GM23248 (cell line): Measurements from ENCODE around the gene NHERF2. TPM values are rescaled to one million over a fixed set of nuclear protein-coding genes. Genes with fewer than 3 reads are reported as not detected.

Source experiments
- DNase-seq: peaks from one replicate; pipeline ENCODE4 v3.0.0-alpha.2; 2015
- H2AFZ ChIP-seq: fragments of 200-600 bp; sonication (generic); 2 replicates; pipeline ENCODE4 v1.6.1; 2016; ENCODE audit warnings: antibody characterized with exemption
- H3F3A ChIP-seq: fragments of 200-600 bp; sonication (generic); 2 replicates; pipeline ENCODE4 v1.6.1; 2016; ENCODE audit warnings: mild to moderate bottlenecking, antibody characterized with exemption, mixed run types; ENCODE audit not compliant: insufficient read depth
- H3K27ac ChIP-seq: fragments of 200-600 bp; sonication (generic); 2 replicates; pipeline ENCODE4 v1.5.1; 2016; ENCODE audit warnings: mild to moderate bottlenecking
- H3K27me3 ChIP-seq: fragments of 200-600 bp; sonication (generic); replicated peaks from 2 replicates; pipeline ENCODE4 v1.6.1; 2016; ENCODE audit warnings: mild to moderate bottlenecking; ENCODE audit not compliant: insufficient read depth
- H3K36me3 ChIP-seq: fragments of 200-600 bp; sonication (generic); 2 replicates; pipeline ENCODE4 v1.6.1; 2016; ENCODE audit warnings: low read depth, mild to moderate bottlenecking
- H3K4me1 ChIP-seq: fragments of 200-600 bp; sonication (generic); 2 replicates; pipeline ENCODE4 v1.6.1; 2016; ENCODE audit warnings: mild to moderate bottlenecking; ENCODE audit not compliant: insufficient read depth
- H3K4me2 ChIP-seq: fragments of 200-600 bp; sonication (generic); one replicate; pipeline ENCODE4 v1.6.1; 2016; ENCODE audit warnings: mild to moderate bottlenecking; ENCODE audit not compliant: unreplicated experiment
- H3K4me3 ChIP-seq: fragments of 200-600 bp; sonication (generic); 2 replicates; pipeline ENCODE4 v1.5.1; 2016; ENCODE audit warnings: mild to moderate bottlenecking
- H3K79me2 ChIP-seq: fragments of 200-600 bp; sonication (generic); 2 replicates; pipeline ENCODE4 v1.6.1; 2016; ENCODE audit warnings: mild to moderate bottlenecking; ENCODE audit not compliant: insufficient read depth
- H3K9ac ChIP-seq: fragments of 200-600 bp; sonication (generic); 2 replicates; pipeline ENCODE4 v1.6.1; 2016; ENCODE audit warnings: mild to moderate bottlenecking
- H3K9me2 ChIP-seq: fragments of 200-600 bp; sonication (generic); 2 replicates; pipeline ENCODE4 v1.6.1; 2016; ENCODE audit warnings: mixed run types, mild to moderate bottlenecking, moderate library complexity; ENCODE audit not compliant: insufficient read depth
- H3K9me3 ChIP-seq: fragments of 200-600 bp; sonication (generic); one replicate; pipeline ENCODE4 v1.6.1; 2017; ENCODE audit warnings: low read depth
- H4K20me1 ChIP-seq: fragments of 200-600 bp; sonication (generic); 2 replicates; pipeline ENCODE4 v1.6.0; 2016; ENCODE audit not compliant: insufficient read depth
- EZH2 ChIP-seq: fragments of 200-600 bp; sonication (generic); IDR thresholded peaks from 2 replicates; pipeline ENCODE4 v1.6.1; 2018; ENCODE audit warnings: antibody characterized with exemption, mild to moderate bottlenecking; ENCODE audit not compliant: insufficient read depth, poor library complexity, severe bottlenecking
- EZH2phosphoT487 ChIP-seq: fragments of 200-600 bp; sonication (generic); IDR thresholded peaks from 2 replicates; pipeline ENCODE4 v1.6.1; 2018; ENCODE audit warnings: antibody characterized with exemption, moderate library complexity, mild to moderate bottlenecking, low read depth; ENCODE audit not compliant: insufficient read depth
- WGBS, 2 experiments: methylation state at CpG; one replicate each; pipeline ENCODE4 v1.1.6; 2015 to 2017; ENCODE audit warnings: low lambda C conversion rate in 2 of 2, low coverage in 1 of 2; ENCODE audit errors: missing lambda C conversion rate in 2 of 2; 5-methylcytosine and 5-hydroxymethylcytosine counted together
- in situ Hi-C: fragments of 300-500 bp; cut with MboI; formaldehyde crosslinking; loops from 2 replicates; pipeline ENCODE4 v1.15.0; 2020
- polyA plus RNA-seq: library from polyadenylated mRNA; unstranded; fragments of >200 nt; fragmentation: Nextera tagmentation; extraction: Ambion mirVana; gene quantifications from 2 replicates; pipeline ENCODE4 v1.2.1, GENCODE V29; 2016
- small RNA-seq: library from RNA; depleted of rRNA; stranded (forward); fragments of <200 nt; gene quantifications from one replicate; pipeline ENCODE3, GENCODE V24; 2014; ENCODE audit warnings: low read depth, low replicate concordance
- total RNA-seq: library from RNA; depleted of rRNA; stranded (reverse); fragments of >200 nt; shearing (Covaris generic); gene quantifications from 2 replicates; pipeline ENCODE4 v1.2.3, GENCODE V29; 2014; rRNA removed

NHERF2 gene
- total and polyA plus RNA-seq, 2 experiments from 2014 or later = 27.3 to 29.0 TPM

DNA sequence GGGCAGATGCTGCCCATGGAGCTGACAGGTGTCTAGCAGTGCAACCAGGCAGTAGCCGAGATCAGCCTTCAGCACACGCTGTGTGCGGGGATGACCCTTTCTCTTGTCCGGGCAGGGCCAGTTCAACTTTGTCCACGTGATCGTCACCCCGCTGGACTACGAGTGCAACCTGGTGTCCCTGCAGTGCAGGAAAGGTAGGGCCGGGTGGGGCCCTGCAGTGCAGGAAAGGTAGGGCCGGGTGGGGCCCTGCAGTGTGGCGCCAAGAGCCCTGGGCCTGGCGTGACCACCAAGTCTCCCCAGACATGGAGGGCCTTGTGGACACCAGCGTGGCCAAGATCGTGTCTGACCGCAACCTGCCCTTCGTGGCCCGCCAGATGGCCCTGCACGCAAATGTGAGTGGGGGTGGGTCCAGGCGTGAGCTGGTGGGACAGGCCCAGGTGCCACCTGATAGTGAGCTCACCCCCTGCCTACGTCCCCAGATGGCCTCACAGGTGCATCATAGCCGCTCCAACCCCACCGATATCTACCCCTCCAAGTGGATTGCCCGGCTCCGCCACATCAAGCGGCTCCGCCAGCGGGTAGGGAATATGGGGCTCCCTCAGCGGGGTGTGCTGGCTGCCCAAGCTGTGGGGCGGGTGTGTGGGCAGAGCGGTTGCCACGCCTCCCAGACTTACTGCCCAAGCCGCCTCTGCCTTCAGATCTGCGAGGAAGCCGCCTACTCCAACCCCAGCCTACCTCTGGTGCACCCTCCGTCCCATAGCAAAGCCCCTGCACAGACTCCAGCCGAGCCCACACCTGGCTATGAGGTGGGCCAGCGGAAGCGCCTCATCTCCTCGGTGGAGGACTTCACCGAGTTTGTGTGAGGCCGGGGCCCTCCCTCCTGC, 61.3 kb downstream of the NHERF2 start:
- Histone ChIP-seq H3F3A (0 out of 2 replicates have a peak, but pooled peaks cover 10% of the 10 kb centered on the region), H3K36me3 (peaks cover 24% of the 10 kb centered on the region; the same call in 1 of the 2 replicates), H3K4me2 (no peak overlapping the region), H3K27ac (no peak overlapping the region), H3K79me2 (no peaks in the 10 kb centered on the region), H3K4me3 (no peak overlapping the region), H3K9me3 (no peaks in the 10 kb centered on the region), H4K20me1 (no peaks in the 10 kb centered on the region), H2AFZ (no peak overlapping the region), H3K27me3 (no peaks in the 10 kb centered on the region), H3K4me1 (no peaks in the 10 kb centered on the region), H3K9ac (no peak overlapping the region), H3K9me2 (no peaks in the 10 kb centered on the region)
- no peak for DNase-seq
- WGBS, 2 experiments = 90% methylated on average over 36 to 41 of the region's 41 CpGs
- TF ChIP-seq EZH2 (no peak), EZH2phosphoT487 (no peak)
- in situ Hi-C loops = no loop called here

Small RNA genes within 50 kb of the gene (small RNA-seq; reads per million reads assigned to genes)
- gene RN7SL219P = not detected

Other genes starting within 250 kb of the NHERF2 start
Only the 30 nearest of the 31 such genes appear.
- gene NUBP2, start 243.9 kb upstream of the NHERF2 start, total RNA-seq = 88.9 and 189 TPM in 2 replicates
- gene NUBP2, start 243.9 kb upstream of the NHERF2 start, polyA plus RNA-seq = 64.3 and 66.4 TPM in 2 replicates
- gene IGFALS, start 233.2 kb upstream of the NHERF2 start, total RNA-seq = 0.51 TPM in 1 of 2 replicates, not detected in the other
- not detected in 2 replicates for gene IGFALS, start 233.2 kb upstream of the NHERF2 start, polyA plus RNA-seq
- 48.4 and 76.5 TPM in 2 replicates for gene HAGH, start 200.1 kb upstream of the NHERF2 start, total RNA-seq
- gene HAGH, start 200.1 kb upstream of the NHERF2 start, polyA plus RNA-seq = 45.5 and 48.9 TPM in 2 replicates
- 40.9 and 55.3 TPM in 2 replicates for gene FAHD1, start 199.7 kb upstream of the NHERF2 start, total RNA-seq
- gene FAHD1, start 199.7 kb upstream of the NHERF2 start, polyA plus RNA-seq = 39.7 and 40.6 TPM in 2 replicates
- 0.38 TPM in 1 of 2 replicates, not detected in the other for gene MEIOB, start 154.7 kb upstream of the NHERF2 start, total RNA-seq
- 0.14 TPM in 1 of 2 replicates, not detected in the other for gene MEIOB, start 154.7 kb upstream of the NHERF2 start, polyA plus RNA-seq
- gene HS3ST6, start 108.5 kb upstream of the NHERF2 start, total RNA-seq = not detected in 2 replicates
- not detected in 2 replicates for gene HS3ST6, start 108.5 kb upstream of the NHERF2 start, polyA plus RNA-seq
- gene MSRB1, start 83.7 kb upstream of the NHERF2 start, total RNA-seq = 13.9 and 14.1 TPM in 2 replicates
- gene MSRB1, start 83.7 kb upstream of the NHERF2 start, polyA plus RNA-seq = 26.9 and 27.4 TPM in 2 replicates
- gene RPL3L, start 72.2 kb upstream of the NHERF2 start, total RNA-seq = not detected in 2 replicates
- gene RPL3L, start 72.2 kb upstream of the NHERF2 start, polyA plus RNA-seq = not detected in 2 replicates
- 136 and 220 TPM in 2 replicates for gene NDUFB10, start 67.4 kb upstream of the NHERF2 start, total RNA-seq
- gene NDUFB10, start 67.4 kb upstream of the NHERF2 start, polyA plus RNA-seq = 266 and 279 TPM in 2 replicates
- 1,339 and 1,536 TPM in 2 replicates for gene RPS2, start 62.1 kb upstream of the NHERF2 start, total RNA-seq
- gene RPS2, start 62.1 kb upstream of the NHERF2 start, polyA plus RNA-seq = 1,060 and 1,077 TPM in 2 replicates
- gene RNF151, start 60.0 kb upstream of the NHERF2 start, total RNA-seq = not detected in 2 replicates
- gene RNF151, start 60.0 kb upstream of the NHERF2 start, polyA plus RNA-seq = 0.25 TPM in 1 of 2 replicates, not detected in the other
- gene TBL3, start 54.8 kb upstream of the NHERF2 start, total RNA-seq = 43.7 and 68.5 TPM in 2 replicates
- gene TBL3, start 54.8 kb upstream of the NHERF2 start, polyA plus RNA-seq = 46.8 and 52.0 TPM in 2 replicates
- not detected in 2 replicates for gene NOXO1, start 45.4 kb upstream of the NHERF2 start, total RNA-seq
- gene NOXO1, start 45.4 kb upstream of the NHERF2 start, polyA plus RNA-seq = 0.23 TPM in 1 of 2 replicates, not detected in the other
- gene GFER, start 42.7 kb upstream of the NHERF2 start, total RNA-seq = 16.4 and 26.4 TPM in 2 replicates
- gene GFER, start 42.7 kb upstream of the NHERF2 start, polyA plus RNA-seq = 31.0 and 31.6 TPM in 2 replicates
- 0.22 and 0.76 TPM in 2 replicates for gene SYNGR3, start 36.9 kb upstream of the NHERF2 start, total RNA-seq
- gene SYNGR3, start 36.9 kb upstream of the NHERF2 start, polyA plus RNA-seq = 0.72 and 1.3 TPM in 2 replicates
- gene ZNF598, start 17.1 kb upstream of the NHERF2 start, total RNA-seq = 21.2 and 23.4 TPM in 2 replicates
- gene ZNF598, start 17.1 kb upstream of the NHERF2 start, polyA plus RNA-seq = 12.2 and 14.1 TPM in 2 replicates
- gene NPW, start 7.1 kb upstream of the NHERF2 start, total RNA-seq = not detected in 2 replicates
- gene NPW, start 7.1 kb upstream of the NHERF2 start, polyA plus RNA-seq = 2.1 and 3.0 TPM in 2 replicates
- gene NTHL1, start 20.9 kb downstream of the NHERF2 start, total RNA-seq = 19.9 and 22.8 TPM in 2 replicates
- 20.3 and 21.2 TPM in 2 replicates for gene NTHL1, start 20.9 kb downstream of the NHERF2 start, polyA plus RNA-seq
- 53.7 and 84.6 TPM in 2 replicates for gene TSC2, start 21.1 kb downstream of the NHERF2 start, total RNA-seq
- gene TSC2, start 21.1 kb downstream of the NHERF2 start, polyA plus RNA-seq = 43.3 and 52.2 TPM in 2 replicates
- 200 and 201 TPM in 2 replicates for gene PKD1, start 109.0 kb downstream of the NHERF2 start, total RNA-seq
- 43.7 and 48.4 TPM in 2 replicates for gene PKD1, start 109.0 kb downstream of the NHERF2 start, polyA plus RNA-seq
- gene RAB26, start 121.7 kb downstream of the NHERF2 start, total RNA-seq = not detected in 2 replicates
- 0.30 and 0.71 TPM in 2 replicates for gene RAB26, start 121.7 kb downstream of the NHERF2 start, polyA plus RNA-seq
- gene TRAF7, start 128.9 kb downstream of the NHERF2 start, total RNA-seq = 72.7 and 74.2 TPM in 2 replicates
- gene TRAF7, start 128.9 kb downstream of the NHERF2 start, polyA plus RNA-seq = 28.8 and 29.3 TPM in 2 replicates
- under 0.01 TPM in 1 of 2 replicates, not detected in the other for gene CASKIN1, start 169.7 kb downstream of the NHERF2 start, total RNA-seq
- not detected in 2 replicates for gene CASKIN1, start 169.7 kb downstream of the NHERF2 start, polyA plus RNA-seq
- 58.6 and 62.9 TPM in 2 replicates for gene MLST8, start 178.6 kb downstream of the NHERF2 start, total RNA-seq
- gene MLST8, start 178.6 kb downstream of the NHERF2 start, polyA plus RNA-seq = 46.5 and 54.6 TPM in 2 replicates
- 2.1 and 2.9 TPM in 2 replicates for gene BRICD5, start 184.0 kb downstream of the NHERF2 start, total RNA-seq
- 0.22 and 0.56 TPM in 2 replicates for gene BRICD5, start 184.0 kb downstream of the NHERF2 start, polyA plus RNA-seq
- 21.4 and 25.5 TPM in 2 replicates for gene PGP, start 187.9 kb downstream of the NHERF2 start, total RNA-seq
- gene PGP, start 187.9 kb downstream of the NHERF2 start, polyA plus RNA-seq = 10.1 TPM in 2 replicates
- 32.7 and 41.5 TPM in 2 replicates for gene E4F1, start 196.7 kb downstream of the NHERF2 start, total RNA-seq
- 13.5 and 15.5 TPM in 2 replicates for gene E4F1, start 196.7 kb downstream of the NHERF2 start, polyA plus RNA-seq
- gene DNASE1L2, start 209.5 kb downstream of the NHERF2 start, total RNA-seq = 0.13 TPM in 1 of 2 replicates, not detected in the other
- 0.80 and 0.89 TPM in 2 replicates for gene DNASE1L2, start 209.5 kb downstream of the NHERF2 start, polyA plus RNA-seq
- 53.2 and 92.0 TPM in 2 replicates for gene ECI1, start 224.7 kb downstream of the NHERF2 start, total RNA-seq
- 106 and 116 TPM in 2 replicates for gene ECI1, start 224.7 kb downstream of the NHERF2 start, polyA plus RNA-seq
- gene RNPS1, start 241.2 kb downstream of the NHERF2 start, total RNA-seq = 104 and 115 TPM in 2 replicates
- 176 and 181 TPM in 2 replicates for gene RNPS1, start 241.2 kb downstream of the NHERF2 start, polyA plus RNA-seq